ENCODE measurements around the gene ADORA2A.

ADORA2A gene

GRCh38 chr22:24404561-24405275 is 22.7 kb upstream of the ADORA2A start:
- DNase-seq: no peak

- DNase-seq: no peak
Observed at GRCh38 chr22:24405631-24406321, 21.6 kb upstream of the ADORA2A start.

DNA sequence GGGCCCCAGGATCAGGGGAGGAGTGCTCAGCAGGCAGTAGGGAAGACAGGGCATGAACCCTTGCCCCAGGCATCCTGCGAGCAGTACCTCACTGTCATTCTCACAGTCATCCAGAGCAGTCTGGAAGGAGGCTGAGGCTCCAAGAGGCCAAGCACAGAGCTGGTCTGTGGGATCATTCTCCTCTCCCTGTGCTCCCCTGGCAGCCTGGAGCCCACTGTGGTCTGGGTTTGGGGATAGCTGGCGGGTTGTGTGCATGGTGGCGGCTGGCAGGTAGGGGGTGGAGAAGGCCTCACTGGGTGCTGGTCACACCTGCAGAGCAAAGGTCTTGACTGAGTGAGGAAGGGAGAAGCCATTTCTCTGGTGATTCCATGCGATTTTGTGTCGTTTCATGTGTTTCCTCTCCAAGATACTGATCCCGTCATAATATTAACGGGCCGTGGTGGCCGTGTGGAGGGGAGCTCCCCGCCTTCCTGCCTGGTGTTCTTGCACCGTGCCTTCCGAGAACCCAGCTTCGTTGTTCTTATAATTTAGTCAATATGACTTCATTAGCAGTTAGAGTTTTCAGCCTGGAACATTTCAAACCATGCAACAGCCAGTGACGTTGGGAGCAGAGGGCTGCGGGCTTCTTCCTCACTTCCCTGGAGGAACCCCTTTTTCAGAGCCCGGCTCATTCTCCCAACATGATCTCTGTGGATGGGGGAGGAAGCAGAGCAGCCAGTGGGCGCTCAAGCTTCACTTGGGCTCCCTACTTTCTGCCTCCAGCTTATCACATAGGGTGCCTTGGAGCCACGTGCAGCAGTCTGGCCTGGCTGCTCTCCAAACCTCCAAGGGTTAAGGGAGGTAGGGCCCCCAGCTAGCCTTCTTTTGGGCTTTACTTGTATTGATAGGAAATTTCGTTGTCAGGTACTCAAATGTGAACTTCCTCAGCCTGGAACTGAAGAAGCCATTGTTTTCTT is 20.8 kb upstream of the ADORA2A start:
- no peak for DNase-seq

- DNase-seq: no peak
Observed at GRCh38 chr22:24407278-24407665, 20.1 kb upstream of the ADORA2A start.

- no peak for DNase-seq
Observed at GRCh38 chr22:24407884-24408283, 19.5 kb upstream of the ADORA2A start.

DNA sequence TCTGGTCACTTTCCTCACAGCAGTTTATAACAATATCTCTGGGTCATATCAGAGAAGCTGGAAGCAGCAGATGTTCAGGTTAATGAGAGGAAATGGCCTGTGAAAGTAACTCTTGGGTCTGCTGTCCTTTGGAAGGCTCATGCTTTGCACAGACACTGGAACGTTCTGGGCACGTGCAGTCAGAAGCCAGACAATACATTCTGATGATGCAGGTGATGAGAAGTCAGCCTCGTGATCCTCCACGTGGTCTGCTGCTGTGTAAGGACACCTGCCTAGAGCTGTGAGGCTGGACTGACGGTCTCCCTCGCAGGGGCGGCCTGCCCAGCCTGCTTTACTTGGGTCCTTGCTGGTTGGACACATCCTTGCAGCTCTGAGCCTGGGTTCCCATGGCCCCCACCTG is 18.8 kb upstream of the ADORA2A start:
- no peak for DNase-seq

GRCh38 chr22:24409707-24410106 is 17.7 kb upstream of the ADORA2A start:
- DNase-seq: no peak

DNA sequence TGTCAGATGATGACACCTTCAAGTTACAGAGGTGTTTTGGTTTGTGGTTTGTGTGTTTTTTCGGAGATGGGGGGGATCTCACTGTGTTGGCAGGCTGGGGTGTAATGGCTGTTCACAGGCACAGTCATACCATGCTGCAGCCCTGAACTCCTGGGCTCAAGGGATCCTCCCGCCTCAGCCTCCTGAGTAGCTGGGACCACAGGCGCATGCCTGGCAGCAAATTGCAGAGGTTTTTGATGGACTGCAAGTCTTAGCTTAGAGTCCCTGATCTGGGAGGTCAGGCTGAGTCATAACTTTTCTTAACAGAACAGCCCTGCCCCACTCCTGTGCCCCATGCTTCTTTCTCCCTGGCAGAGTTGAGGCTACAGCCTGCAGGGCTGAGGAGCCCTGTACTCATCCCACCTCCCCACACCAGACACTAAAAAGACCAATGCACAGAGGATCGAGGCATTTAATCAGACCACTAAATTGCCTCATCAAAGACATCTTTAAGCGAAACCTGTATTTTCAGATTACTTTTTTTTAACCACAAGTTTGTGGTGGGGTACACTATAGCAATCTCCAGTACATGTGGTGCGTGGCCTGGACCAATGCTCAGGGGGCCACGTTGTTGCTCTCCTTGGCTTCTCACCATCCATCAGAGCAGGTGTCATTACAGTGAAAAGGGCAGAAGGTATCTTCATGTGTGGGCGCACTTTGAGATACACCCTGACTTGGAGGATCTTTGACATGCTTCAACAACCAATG is 17.1 kb upstream of the ADORA2A start:
- no peak for DNase-seq

- DNase-seq: no peak
Observed at GRCh38 chr22:24411256-24412004, 16.0 kb upstream of the ADORA2A start.

DNA sequence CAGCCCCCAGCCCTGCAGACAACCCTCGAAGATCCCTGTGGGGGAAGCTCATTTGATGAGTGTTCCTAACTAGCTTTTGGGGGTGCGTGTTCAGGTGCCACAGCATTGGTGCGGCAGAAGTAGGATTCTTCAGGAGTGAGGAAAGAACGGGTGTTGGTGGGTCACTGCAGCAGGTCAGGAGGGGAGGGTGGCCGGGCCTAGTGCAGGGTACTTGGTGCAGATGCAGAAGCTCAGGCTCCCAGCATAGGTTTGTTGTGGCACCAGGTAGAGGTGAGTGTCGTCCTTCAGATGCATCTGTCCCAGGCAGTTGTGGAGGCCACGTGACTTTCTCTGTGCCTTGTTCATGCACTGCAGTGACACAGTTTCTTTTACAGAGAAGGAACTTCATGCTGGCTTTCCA is 15.1 kb upstream of the ADORA2A start:
- DNase-seq: no peak

GRCh38 chr22:24413271-24413670 is 14.1 kb upstream of the ADORA2A start:
- no peak for DNase-seq

GRCh38 chr22:24413736-24414385 is 13.5 kb upstream of the ADORA2A start:
- no peak for DNase-seq

- no peak for DNase-seq
Observed at GRCh38 chr22:24414523-24414922, 12.9 kb upstream of the ADORA2A start.

- no peak for DNase-seq
Observed at GRCh38 chr22:24414984-24415945, 12.1 kb upstream of the ADORA2A start.

GRCh38 chr22:24416095-24416494 is 11.3 kb upstream of the ADORA2A start:
- peak; percentile 33 for DNase-seq

DNA sequence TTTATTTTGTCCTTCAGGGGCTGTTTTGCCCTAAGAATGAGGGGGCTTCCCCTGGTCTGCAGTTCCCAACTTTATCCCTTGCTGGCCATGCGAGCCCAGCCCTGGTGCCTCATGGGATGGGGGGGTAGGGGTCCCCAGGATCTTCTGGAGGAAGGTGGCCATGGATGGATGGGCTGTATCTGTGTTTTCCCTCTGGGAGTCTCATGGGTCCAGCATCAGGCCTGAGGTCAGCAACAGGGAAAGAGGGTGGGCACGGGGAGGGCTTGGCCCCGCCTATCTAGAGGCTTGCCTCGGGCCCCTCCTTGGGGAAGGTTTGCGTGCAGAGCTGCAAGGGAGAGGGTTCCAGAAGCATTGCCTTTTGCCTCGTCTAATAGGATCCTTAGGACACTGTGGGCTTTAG is 10.8 kb upstream of the ADORA2A start:
- no peak for DNase-seq

GRCh38 chr22:24417200-24417599 is 10.2 kb upstream of the ADORA2A start:
- DNase-seq: no peak

DNA sequence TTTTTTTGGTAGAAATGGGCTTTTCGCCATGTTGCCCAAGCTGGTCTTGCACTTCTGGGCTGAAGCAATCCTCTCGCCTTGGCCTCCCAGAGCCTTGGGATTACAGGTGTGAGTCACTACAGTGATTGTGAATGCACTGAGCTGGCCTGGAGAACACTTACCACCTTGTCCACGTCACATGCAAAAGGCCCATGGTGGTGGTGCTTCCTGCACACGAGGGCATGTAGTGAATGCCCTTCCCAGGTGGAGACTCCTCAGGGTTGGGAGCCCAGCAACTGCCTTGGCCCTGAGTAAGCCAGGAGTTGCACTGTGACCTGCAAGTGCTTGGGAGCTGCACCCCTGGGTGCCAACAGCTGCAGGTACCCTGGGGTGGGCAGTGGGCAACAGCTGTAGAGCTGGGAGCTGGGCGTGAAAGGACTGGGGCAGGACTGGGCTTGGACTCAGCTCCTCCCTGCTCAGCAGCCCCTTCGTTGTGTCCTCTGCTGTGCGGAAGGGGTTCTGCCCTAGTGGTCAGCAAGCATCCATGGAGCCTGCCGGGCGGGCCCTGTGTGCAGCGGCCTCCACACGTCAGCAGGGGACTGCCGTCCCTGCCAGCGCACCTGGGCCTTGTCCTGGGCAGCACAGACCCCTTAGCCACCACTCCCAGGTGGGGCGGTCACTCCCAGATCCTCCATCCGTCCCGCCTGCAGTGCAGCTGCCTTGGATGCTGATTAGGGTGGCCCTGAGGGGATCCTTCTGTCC is 9.3 kb upstream of the ADORA2A start:
- DNase-seq: no peak

DNA sequence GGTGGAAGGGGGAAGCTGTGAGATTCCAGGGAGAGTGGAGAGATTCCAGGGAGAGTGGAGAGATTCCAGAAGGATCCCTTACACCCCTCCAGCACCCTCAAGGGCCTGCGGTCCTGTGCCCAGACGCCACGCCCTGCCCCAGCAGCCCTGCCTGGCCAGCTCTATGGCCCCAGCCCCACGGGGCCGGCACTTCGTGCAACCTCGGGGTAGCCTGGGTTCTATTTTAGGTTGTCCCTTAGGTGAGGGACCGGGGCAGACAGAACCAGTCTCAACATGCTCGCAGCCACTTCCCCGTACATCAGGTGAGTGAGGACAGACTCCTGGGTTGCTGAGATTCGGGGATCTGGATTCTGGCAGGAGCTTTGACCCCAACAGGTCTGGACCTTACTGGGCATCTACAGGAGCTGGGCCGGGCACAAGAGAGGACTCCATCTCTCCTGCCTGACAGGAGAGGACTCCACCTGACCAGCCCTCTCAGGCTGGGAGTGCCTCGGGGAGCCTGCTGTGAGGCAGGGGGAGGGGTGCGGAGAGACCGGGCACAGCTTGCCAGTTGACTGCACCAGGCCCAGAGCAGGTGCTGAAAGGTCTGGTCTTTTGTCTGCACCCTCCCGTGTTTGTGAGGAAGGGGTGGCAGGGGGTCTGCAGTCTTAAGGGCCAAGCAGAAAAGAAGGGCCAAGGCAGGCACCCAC is 8.5 kb upstream of the ADORA2A start:
- no peak for DNase-seq

All from NCI-H82 (cell line).